MM.1S (cell line): ENCODE measurements around the gene MRRF.

ENCODE experiments used
- DNase-seq: peaks from one replicate; pipeline ENCODE4 v3.0.0-alpha.2; 2015
- H2AFZ ChIP-seq: fragments of 300-600 bp; sonication (generic); 2 replicates; pipeline ENCODE4 v1.6.0; 2016; ENCODE audit warnings: antibody characterized with exemption, low read length
- H3F3A ChIP-seq: fragments of 300-600 bp; sonication (generic); 2 replicates; pipeline ENCODE4 v1.6.1; 2016; ENCODE audit warnings: mild to moderate bottlenecking, antibody characterized with exemption, low read length, moderate library complexity, mixed read lengths; ENCODE audit not compliant: insufficient read depth
- H3K27ac ChIP-seq: fragments of 300-600 bp; sonication (generic); 2 replicates; pipeline ENCODE4 v1.5.1; 2016; ENCODE audit warnings: mild to moderate bottlenecking, low read length
- H3K27me3 ChIP-seq: fragments of 300-600 bp; sonication (generic); replicated peaks from 2 replicates; pipeline ENCODE4 v1.6.0; 2016; ENCODE audit warnings: low read length; ENCODE audit not compliant: insufficient read depth
- H3K36me3 ChIP-seq: fragments of 300-600 bp; sonication (generic); replicated peaks from 2 replicates; pipeline ENCODE4 v1.6.1; 2016; ENCODE audit warnings: mild to moderate bottlenecking, low read length, mixed read lengths; ENCODE audit not compliant: insufficient read depth
- H3K4me1 ChIP-seq: fragments of 300-600 bp; sonication (generic); 2 replicates; pipeline ENCODE4 v1.6.1; 2016; ENCODE audit warnings: low read length, mixed read lengths
- H3K4me2 ChIP-seq: fragments of 300-600 bp; sonication (generic); 2 replicates; pipeline ENCODE4 v1.6.0; 2016; ENCODE audit warnings: low read depth, low read length
- H3K4me3 ChIP-seq: fragments of 300-600 bp; sonication (generic); 2 replicates; pipeline ENCODE4 v1.5.1; 2016; ENCODE audit warnings: low read length, mixed read lengths
- H3K79me2 ChIP-seq: fragments of 300-600 bp; sonication (generic); 2 replicates; pipeline ENCODE4 v1.6.1; 2016; ENCODE audit warnings: mixed run types, low read length, mixed read lengths
- H3K9ac ChIP-seq: fragments of 300-600 bp; sonication (generic); 2 replicates; pipeline ENCODE4 v1.6.1; 2016; ENCODE audit warnings: low read length, mixed read lengths
- H3K9me2 ChIP-seq: fragments of 300-600 bp; sonication (generic); replicated peaks from 2 replicates; pipeline ENCODE4 v1.6.1; 2016; ENCODE audit warnings: mild to moderate bottlenecking, low read length, mixed read lengths; ENCODE audit not compliant: insufficient read depth
- H3K9me3 ChIP-seq: fragments of 300-600 bp; sonication (generic); replicated peaks from 2 replicates; pipeline ENCODE4 v1.6.1; 2016; ENCODE audit warnings: mild to moderate bottlenecking, low read length, mixed read lengths; ENCODE audit not compliant: insufficient read depth
- H4K20me1 ChIP-seq: fragments of 300-600 bp; sonication (generic); 2 replicates; pipeline ENCODE4 v1.6.1; 2016; ENCODE audit warnings: mild to moderate bottlenecking, low read length, moderate library complexity, mixed read lengths; ENCODE audit not compliant: insufficient read depth
- CTCF ChIP-seq: fragments of 300-600 bp; sonication (generic); IDR thresholded peaks from 2 replicates; pipeline ENCODE4 v1.5.1; 2016; ENCODE audit warnings: antibody characterized with exemption, low read length, mixed read lengths
- EZH2 ChIP-seq: fragments of 300-600 bp; sonication (generic); optimal IDR thresholded peaks from 2 replicates; pipeline ENCODE3; 2017; ENCODE audit warnings: low read depth, mild to moderate bottlenecking, antibody characterized with exemption, low read length, mixed read lengths
- EZH2phosphoT487 ChIP-seq: fragments of 300-600 bp; sonication (generic); IDR thresholded peaks from 2 replicates; pipeline ENCODE4 v1.6.1; 2018; ENCODE audit warnings: antibody characterized with exemption, low read length

Gene MRRF

GRCh38 chr9:122221183-122221811, 43.4 kb upstream of the MRRF start:
- Histone ChIP-seq H3K27ac (no peak overlapping the region), H3K9ac (no peak overlapping the region), H4K20me1 (no peaks in the 10 kb centered on the region), H3K4me1 (no peaks in the 10 kb centered on the region), H2AFZ (no peak overlapping the region), H3F3A (no peaks in the 10 kb centered on the region), H3K9me2 (no peaks in the 10 kb centered on the region), H3K27me3 (peaks cover 35% of the 10 kb centered on the region), H3K9me3 (no peaks in the 10 kb centered on the region), H3K4me2 (no peak overlapping the region), H3K79me2 (no peaks in the 10 kb centered on the region), H3K4me3 (no peak overlapping the region), H3K36me3 (no peaks in the 10 kb centered on the region)
- TF ChIP-seq CTCF (no peak), EZH2phosphoT487 (no peak), EZH2 (no peak)
- DNase-seq, result no peak

GRCh38 chr9:122222791-122223190, 41.9 kb upstream of the MRRF start:
- Histone ChIP-seq H4K20me1 (no peaks in the 10 kb centered on the region), H3K9me2 (no peaks in the 10 kb centered on the region), H3K27ac (no peak overlapping the region), H3K9me3 (no peaks in the 10 kb centered on the region), H3K36me3 (no peaks in the 10 kb centered on the region), H3K4me2 (no peak overlapping the region), H3K4me3 (no peak overlapping the region), H2AFZ (no peak overlapping the region), H3K79me2 (no peaks in the 10 kb centered on the region), H3K4me1 (no peaks in the 10 kb centered on the region), H3K27me3 (peaks cover 33% of the 10 kb centered on the region), H3F3A (no peaks in the 10 kb centered on the region), H3K9ac (no peak overlapping the region)
- TF ChIP-seq EZH2 (no peak), CTCF (no peak), EZH2phosphoT487 (no peak)
- no peak for DNase-seq

- Histone ChIP-seq H2AFZ (no peak overlapping the region), H3K4me2 (no peak overlapping the region), H3K9me3 (no peaks in the 10 kb centered on the region), H3K4me1 (no peaks in the 10 kb centered on the region), H3K4me3 (no peak overlapping the region), H3K79me2 (no peaks in the 10 kb centered on the region), H3K27ac (no peak overlapping the region), H3K9me2 (no peaks in the 10 kb centered on the region), H4K20me1 (no peaks in the 10 kb centered on the region), H3K9ac (no peak overlapping the region), H3F3A (no peaks in the 10 kb centered on the region), H3K36me3 (no peaks in the 10 kb centered on the region), H3K27me3 (peaks cover 30% of the 10 kb centered on the region)
- no peak for TF ChIP-seq EZH2phosphoT487
- no peak for TF ChIP-seq CTCF
- no peak for TF ChIP-seq EZH2
- no peak for DNase-seq
Observed at GRCh38 chr9:122223435-122223834, 41.2 kb upstream of the MRRF start.
